ENCODE data around the gene LBX2.

Gene LBX2

DNA sequence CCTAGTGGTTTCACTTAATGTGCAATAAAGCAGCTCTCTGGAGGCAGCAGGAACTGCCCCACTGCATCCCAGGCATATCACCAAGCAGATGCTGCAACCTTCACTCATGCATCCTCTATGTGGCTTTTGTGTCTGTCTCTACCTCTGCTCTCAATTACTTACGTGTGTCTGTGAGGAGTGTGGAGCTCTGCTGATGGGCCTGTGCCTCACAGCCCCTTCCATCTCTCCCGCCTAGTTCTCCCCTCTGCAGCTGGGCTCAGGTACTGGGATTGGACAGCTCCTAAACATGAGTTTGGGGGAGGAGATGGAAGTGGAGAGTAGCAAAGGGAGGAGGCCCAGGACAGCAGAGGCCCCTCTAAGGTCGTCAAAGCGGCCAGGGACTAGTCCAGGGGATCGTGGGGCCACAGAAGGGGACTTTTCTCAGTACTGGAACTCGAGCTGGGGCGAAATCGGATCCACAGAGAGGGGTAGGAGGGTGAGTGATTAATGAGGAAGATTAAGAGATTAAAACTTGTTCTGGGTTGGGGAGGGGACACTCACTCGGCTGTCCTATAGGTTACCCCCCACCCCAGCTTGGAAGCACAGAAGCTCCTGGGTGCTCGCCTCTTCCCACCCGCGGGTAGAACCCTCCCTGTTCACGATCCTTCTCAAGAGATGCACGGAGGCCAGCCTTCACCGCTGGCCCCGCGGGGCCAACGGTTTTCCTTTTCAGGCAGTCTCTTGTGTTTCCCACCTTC, 2.1 kb upstream of the LBX2 start:
- Histone ChIP-seq H3K4me3 (ENCODE audit: low read length) (no peak overlapping the region), H3K4me1 (ENCODE audit: control insufficient read depth, insufficient read depth, low read length) (peaks cover 58% of the 10 kb centered on the region), H3K9ac (ENCODE audit: low read depth, low read length) (no peak overlapping the region), H3K9me3 (replicated peaks; ENCODE audit: low read length) (no peaks in the 10 kb centered on the region), H3K27me3 (ENCODE audit: control insufficient read depth, insufficient read depth, low read length) (peaks cover 41% of the 10 kb centered on the region), H3K36me3 (ENCODE audit: insufficient read depth, low read length) (peaks cover 17% of the 10 kb centered on the region), H3K4me2 (ENCODE audit: low read length) (peak overlapping the region; percentile 97)

DNA sequence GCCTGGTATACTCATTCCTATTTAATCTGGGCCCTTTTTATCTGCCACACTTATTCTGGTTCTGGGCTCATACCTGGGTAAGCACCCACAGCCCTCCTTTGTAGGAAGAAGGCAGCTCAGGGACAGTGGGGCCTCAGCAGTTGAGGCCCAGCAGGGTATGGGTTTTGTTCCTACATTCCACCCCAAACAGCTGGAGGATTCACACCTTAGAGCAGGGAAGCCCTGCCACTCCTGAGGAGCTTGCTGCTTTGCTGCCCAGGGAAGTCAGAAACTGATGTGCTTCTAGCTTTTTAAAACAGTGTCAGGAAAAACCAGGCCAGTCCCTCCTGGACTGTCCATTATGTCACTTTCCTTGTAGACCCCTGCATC, 1.2 kb upstream of the LBX2 start:
- H3K36me3 ChIP-seq (ENCODE audit: insufficient read depth, low read length), result peaks cover 11% of the 10 kb centered on the region
- no peak overlapping the region for H3K4me3 ChIP-seq (ENCODE audit: low read length)
- H3K4me1 ChIP-seq (ENCODE audit: control insufficient read depth, insufficient read depth, low read length), result peaks cover 51% of the 10 kb centered on the region
- H3K4me2 ChIP-seq (ENCODE audit: low read length), result no peak overlapping the region
- no peak overlapping the region for H3K9ac ChIP-seq (ENCODE audit: low read depth, low read length)
- peaks cover 41% of the 10 kb centered on the region for H3K27me3 ChIP-seq (ENCODE audit: control insufficient read depth, insufficient read depth, low read length)
- H3K9me3 ChIP-seq (replicated peaks; ENCODE audit: low read length), result no peaks in the 10 kb centered on the region

DNA sequence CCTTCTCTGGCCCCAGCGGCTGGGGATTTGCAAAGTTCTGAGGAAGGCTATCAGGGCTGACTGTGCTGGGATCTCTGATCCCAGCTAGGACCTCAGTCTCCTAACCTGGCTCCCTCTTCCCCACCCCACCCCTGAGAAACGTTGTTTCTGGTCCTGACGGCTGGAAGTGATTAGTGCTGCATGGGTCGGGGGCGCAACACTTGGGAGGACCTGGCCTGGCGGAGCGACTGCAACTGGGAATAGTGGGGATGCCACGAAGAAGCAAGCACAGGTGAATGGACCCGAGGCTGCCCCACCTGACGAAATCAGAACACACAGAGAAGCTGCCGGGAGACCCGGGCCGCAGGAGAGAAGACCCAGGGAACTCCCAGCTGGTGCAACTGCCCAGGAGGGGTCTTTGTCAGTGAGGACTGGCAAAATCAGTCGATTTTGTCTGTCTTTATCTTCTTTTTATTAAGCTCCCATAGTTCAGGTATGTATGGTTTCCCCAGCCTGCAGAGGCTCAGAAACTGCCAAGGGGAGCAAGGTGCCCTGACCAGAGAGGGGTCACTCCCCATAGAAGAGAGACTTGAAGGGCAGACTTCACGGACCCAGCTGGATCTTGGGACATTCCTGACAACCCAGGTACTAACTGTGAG, 656 bp upstream of the LBX2 start:
- no peak overlapping the region for H3K4me3 ChIP-seq (ENCODE audit: low read length)
- H3K4me2 ChIP-seq (ENCODE audit: low read length), result peak overlapping the region; percentile 95
- peaks cover 41% of the 10 kb centered on the region for H3K27me3 ChIP-seq (ENCODE audit: control insufficient read depth, insufficient read depth, low read length)
- no peak overlapping the region for H3K9ac ChIP-seq (ENCODE audit: low read depth, low read length)
- H3K4me1 ChIP-seq (ENCODE audit: control insufficient read depth, insufficient read depth, low read length), result peaks cover 47% of the 10 kb centered on the region
- peaks cover 8% of the 10 kb centered on the region for H3K36me3 ChIP-seq (ENCODE audit: insufficient read depth, low read length)
- no peaks in the 10 kb centered on the region for H3K9me3 ChIP-seq (replicated peaks; ENCODE audit: low read length)

DNA sequence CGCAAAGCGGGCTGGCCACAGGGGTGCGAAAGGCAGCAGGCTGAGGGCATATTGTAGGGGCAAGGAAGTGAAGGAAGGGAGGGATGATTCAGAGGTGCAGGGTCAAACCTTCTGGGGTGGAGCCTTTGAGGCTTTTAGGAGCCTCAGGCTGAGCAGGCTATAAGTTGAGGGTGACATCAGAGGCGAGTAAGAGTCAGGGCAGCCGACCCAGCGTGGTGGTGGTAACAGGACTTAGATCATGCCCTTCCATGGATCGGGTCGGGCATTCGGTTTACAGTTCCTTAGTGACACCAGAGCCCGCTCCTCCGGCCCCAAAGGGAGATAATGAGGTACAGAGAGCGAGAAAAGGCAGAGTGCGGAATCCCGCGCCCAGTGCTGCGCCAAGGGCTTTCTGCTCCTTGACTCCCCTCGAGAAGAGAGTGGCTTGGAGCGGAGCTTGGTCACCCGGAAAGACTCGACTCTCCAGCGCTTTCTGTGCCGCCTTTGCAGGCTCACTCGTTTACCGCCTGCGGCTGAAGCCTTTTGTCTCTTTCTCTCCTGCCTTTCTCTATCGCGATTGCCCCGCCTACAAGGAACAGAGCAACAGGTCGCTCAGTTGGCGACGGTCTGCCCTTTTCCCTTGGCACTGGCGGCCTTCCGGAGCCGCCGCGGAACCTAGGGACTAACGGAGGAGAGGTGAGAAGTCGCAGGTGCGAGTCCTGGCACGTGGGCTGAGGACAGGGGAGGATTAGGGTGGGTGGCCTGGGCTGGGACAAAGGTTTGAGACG, 720 bp downstream of the LBX2 start:
- H3K9ac ChIP-seq (ENCODE audit: low read depth, low read length), result peak overlapping the region; percentile 7
- H3K36me3 ChIP-seq (ENCODE audit: insufficient read depth, low read length), result peaks cover 13% of the 10 kb centered on the region
- H3K27me3 ChIP-seq (ENCODE audit: control insufficient read depth, insufficient read depth, low read length), result peaks cover 41% of the 10 kb centered on the region
- no peaks in the 10 kb centered on the region for H3K9me3 ChIP-seq (replicated peaks; ENCODE audit: low read length)
- H3K4me3 ChIP-seq (ENCODE audit: low read length), result peak overlapping the region; percentile 67
- peak overlapping the region; percentile 95 for H3K4me2 ChIP-seq (ENCODE audit: low read length)
- H3K4me1 ChIP-seq (ENCODE audit: control insufficient read depth, insufficient read depth, low read length), result peaks cover 42% of the 10 kb centered on the region

DNA sequence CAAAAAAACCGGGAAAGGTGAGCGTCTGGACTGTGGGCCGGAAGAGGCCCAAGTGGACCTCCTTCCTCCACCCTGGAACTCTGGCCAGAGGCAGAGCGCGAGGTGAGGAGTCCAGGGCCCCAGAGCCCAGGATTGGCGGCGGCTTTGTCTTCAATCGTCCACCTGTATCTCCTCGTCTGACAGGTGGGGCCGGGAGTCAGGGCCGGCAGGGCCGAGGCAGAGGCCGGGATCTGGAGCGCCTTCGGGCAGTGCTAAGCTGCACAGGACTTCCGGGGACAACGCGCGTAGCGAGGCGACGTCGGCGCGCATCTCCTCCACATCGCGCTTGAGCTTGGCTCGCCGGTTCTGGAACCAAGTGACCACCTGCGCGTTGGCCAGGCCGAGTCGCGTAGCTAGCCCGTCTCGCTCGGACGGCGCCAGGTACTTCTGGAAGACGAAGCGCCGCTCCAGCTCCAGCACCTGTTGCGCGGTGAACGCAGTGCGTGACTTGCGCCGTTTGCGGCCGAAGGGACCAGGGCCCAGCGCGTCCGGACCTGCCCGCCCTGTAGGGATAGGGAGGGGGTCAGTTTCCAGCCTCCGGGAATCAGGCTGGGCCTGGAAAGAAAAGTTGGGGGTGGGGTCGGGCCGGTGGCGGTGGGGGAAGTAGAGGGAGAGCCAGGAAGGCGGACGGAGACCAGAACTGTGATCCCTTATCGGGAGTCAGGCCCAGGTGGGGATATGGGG, 1.5 kb downstream of the LBX2 start:
- Histone ChIP-seq H3K4me1 (ENCODE audit: control insufficient read depth, insufficient read depth, low read length) (peaks cover 38% of the 10 kb centered on the region), H3K27me3 (ENCODE audit: control insufficient read depth, insufficient read depth, low read length) (peaks cover 41% of the 10 kb centered on the region), H3K9me3 (replicated peaks; ENCODE audit: low read length) (no peaks in the 10 kb centered on the region), H3K4me2 (ENCODE audit: low read length) (peak overlapping the region; percentile 95), H3K36me3 (ENCODE audit: insufficient read depth, low read length) (peaks cover 20% of the 10 kb centered on the region), H3K9ac (ENCODE audit: low read depth, low read length) (no peak overlapping the region), H3K4me3 (ENCODE audit: low read length) (peak overlapping the region; percentile 67)

DNA sequence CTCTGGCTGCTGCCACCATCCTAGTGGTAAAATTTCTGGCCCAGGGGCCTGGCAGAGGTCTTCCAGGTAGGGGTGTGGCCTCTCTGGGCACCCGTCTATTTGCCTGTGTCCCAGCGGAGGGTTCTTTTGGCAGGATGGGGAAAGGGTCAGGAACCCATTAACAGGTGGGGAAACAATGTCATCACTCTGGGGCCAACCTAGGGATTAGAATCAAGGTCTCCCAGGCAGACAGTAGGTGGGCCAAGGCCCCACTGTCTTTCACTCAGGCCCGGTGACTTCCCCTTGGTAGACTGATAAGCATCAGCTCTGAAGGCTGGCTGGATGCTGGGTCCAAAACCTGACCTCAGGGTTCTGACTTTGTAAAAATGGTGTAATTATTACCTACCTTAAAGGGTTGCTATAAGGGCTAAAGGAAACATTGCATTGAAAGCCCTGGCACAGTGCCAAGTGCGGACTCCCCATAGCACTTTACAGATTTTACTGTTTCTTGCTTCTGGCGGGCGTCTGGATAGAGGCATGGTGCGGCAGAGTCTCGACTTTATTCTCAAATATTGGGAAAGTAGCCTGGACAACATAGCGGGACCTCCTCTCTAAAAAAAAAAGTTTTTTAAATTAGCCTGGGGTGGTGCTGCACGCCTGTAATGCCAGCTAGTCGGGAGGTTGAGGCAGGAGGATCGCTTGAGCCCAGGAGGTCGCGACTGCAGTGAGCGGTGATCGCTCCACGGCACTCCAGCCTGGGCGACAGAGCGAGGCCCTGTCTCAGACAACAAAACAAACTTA, 2.2 kb downstream of the LBX2 start:
- Histone ChIP-seq H3K36me3 (ENCODE audit: insufficient read depth, low read length) (peaks cover 26% of the 10 kb centered on the region), H3K4me1 (ENCODE audit: control insufficient read depth, insufficient read depth, low read length) (peaks cover 31% of the 10 kb centered on the region), H3K27me3 (ENCODE audit: control insufficient read depth, insufficient read depth, low read length) (peaks cover 41% of the 10 kb centered on the region), H3K9ac (ENCODE audit: low read depth, low read length) (no peak overlapping the region), H3K4me3 (ENCODE audit: low read length) (no peak overlapping the region), H3K9me3 (replicated peaks; ENCODE audit: low read length) (no peaks in the 10 kb centered on the region), H3K4me2 (ENCODE audit: low read length) (peak overlapping the region; percentile 95)

DNA sequence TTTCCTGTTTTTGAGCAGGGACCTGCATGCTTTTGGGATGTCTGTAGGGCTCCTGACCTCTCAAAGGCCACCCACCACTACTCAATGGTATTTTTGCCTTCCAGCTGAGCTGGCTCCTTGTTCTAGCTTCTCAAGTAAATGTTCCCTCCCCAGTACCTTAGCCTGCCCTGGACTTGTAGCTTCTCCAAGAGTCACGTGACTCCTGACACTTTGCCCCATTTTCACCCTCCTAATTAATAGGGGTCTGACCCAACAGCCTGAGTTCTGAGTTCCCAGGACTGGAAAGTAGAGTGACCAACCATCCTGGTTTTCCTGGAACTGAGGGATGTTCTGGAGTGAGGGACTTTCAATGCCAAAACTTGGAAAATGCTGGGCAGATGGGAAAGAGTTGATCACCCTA, 4.0 kb downstream of the LBX2 start:
- peaks cover 29% of the 10 kb centered on the region for H3K4me1 ChIP-seq (ENCODE audit: control insufficient read depth, insufficient read depth, low read length)
- H3K36me3 ChIP-seq (ENCODE audit: insufficient read depth, low read length), result peaks cover 44% of the 10 kb centered on the region
- H3K4me2 ChIP-seq (ENCODE audit: low read length), result no peak overlapping the region
- H3K4me3 ChIP-seq (ENCODE audit: low read length), result no peak overlapping the region
- no peak overlapping the region for H3K9ac ChIP-seq (ENCODE audit: low read depth, low read length)
- H3K27me3 ChIP-seq (ENCODE audit: control insufficient read depth, insufficient read depth, low read length), result peaks cover 32% of the 10 kb centered on the region
- no peaks in the 10 kb centered on the region for H3K9me3 ChIP-seq (replicated peaks; ENCODE audit: low read length)

DNA sequence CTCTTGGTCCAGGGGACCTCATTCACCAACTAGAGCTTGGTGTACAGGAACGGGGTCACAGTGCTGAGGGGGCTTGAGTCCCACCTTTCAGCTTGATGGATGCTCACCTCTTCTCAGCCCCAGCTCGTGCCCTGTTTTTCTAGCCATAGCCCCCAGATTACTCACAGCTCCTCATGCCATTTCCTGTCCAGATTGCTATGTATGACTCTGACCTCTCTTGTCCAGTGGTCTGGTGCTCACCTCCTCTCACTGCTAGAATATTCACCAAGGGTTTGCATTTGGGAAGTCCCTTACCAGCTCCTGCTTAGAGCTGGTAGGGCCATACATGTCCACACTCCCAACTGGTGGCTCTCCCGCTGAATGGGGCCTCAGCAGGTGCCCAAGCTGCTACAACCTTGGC, 5.9 kb downstream of the LBX2 start:
- no peak overlapping the region for H3K4me3 ChIP-seq (ENCODE audit: low read length)
- H3K27me3 ChIP-seq (ENCODE audit: control insufficient read depth, insufficient read depth, low read length), result peaks cover 15% of the 10 kb centered on the region
- peaks cover 46% of the 10 kb centered on the region for H3K36me3 ChIP-seq (ENCODE audit: insufficient read depth, low read length)
- H3K9ac ChIP-seq (ENCODE audit: low read depth, low read length), result no peak overlapping the region
- H3K4me1 ChIP-seq (ENCODE audit: control insufficient read depth, insufficient read depth, low read length), result peaks cover 17% of the 10 kb centered on the region
- H3K4me2 ChIP-seq (ENCODE audit: low read length), result no peak overlapping the region
- H3K9me3 ChIP-seq (replicated peaks; ENCODE audit: low read length), result no peaks in the 10 kb centered on the region

DNA sequence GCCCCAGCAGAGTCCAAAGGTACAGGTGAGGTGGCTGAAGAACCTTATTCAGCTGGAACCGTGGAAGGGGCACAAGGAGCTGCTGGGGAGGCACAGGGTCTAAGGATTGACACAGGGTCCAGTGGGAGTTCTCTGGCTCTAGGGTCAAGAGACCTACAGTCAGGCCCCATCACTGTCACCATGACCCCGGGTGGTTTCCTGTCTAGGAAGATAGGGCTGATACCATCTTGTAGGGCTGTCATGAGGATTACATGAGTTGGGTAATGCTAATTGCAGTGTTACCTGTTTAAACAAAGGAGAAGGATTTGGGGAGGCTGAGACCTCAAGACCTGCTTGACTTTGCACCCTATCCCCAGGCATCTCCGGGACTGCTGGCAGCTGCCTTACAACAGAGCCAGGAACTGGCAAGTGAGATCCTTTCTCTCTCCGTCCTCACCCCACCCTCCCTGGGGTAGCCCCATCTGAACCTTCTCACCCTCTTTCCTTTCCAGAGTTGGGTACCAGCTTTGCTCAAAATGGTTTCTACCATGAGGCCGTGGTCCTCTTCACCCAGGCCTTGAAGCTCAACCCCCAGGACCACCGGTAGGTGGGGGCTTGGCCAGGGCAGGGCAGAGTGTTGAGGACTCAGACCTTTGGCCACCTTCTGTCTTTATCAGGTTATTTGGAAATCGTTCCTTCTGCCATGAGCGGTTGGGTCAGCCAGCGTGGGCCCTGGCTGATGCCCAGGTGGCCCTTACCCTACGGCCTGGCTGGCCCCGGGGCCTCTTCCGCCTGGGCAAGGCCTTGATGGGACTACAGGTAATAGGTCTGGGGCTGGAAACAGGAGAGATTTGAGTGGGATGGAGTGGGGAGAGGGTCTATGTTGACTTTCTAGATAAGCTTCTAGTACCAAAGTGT, 7.5 kb downstream of the LBX2 start:
- no peak overlapping the region for H3K4me2 ChIP-seq (ENCODE audit: low read length)
- H3K9ac ChIP-seq (ENCODE audit: low read depth, low read length), result no peak overlapping the region
- no peak overlapping the region for H3K4me3 ChIP-seq (ENCODE audit: low read length)
- peaks cover 46% of the 10 kb centered on the region for H3K36me3 ChIP-seq (ENCODE audit: insufficient read depth, low read length)
- no peaks in the 10 kb centered on the region for H3K27me3 ChIP-seq (ENCODE audit: control insufficient read depth, insufficient read depth, low read length)
- no peaks in the 10 kb centered on the region for H3K9me3 ChIP-seq (replicated peaks; ENCODE audit: low read length)
- peaks cover 5% of the 10 kb centered on the region for H3K4me1 ChIP-seq (ENCODE audit: control insufficient read depth, insufficient read depth, low read length)

DNA sequence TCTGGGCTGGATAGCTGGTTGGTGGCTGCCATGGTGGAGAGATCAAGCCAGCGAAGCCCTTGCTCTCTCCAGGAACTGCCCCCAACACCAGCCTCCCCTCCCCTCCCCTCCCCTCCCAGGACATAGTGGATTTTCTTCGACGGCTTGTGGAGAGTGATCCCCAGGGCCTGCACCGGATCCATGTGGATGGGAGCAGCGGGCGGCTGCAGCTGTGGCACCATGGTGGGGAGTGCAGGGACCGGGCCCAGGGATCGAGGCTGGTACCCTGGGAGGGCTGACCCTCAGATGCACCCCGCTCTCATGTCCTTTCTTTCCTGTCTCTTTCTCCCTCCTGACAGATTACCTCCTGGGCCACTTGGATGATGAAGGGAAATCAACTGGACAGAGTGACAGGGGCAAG, 9.5 kb downstream of the LBX2 start:
- Histone ChIP-seq H3K9me3 (replicated peaks; ENCODE audit: low read length) (no peaks in the 10 kb centered on the region), H3K9ac (ENCODE audit: low read depth, low read length) (no peak overlapping the region), H3K4me3 (ENCODE audit: low read length) (no peak overlapping the region), H3K27me3 (ENCODE audit: control insufficient read depth, insufficient read depth, low read length) (no peaks in the 10 kb centered on the region), H3K4me2 (ENCODE audit: low read length) (no peak overlapping the region), H3K4me1 (ENCODE audit: control insufficient read depth, insufficient read depth, low read length) (peaks cover 5% of the 10 kb centered on the region), H3K36me3 (ENCODE audit: insufficient read depth, low read length) (peaks cover 47% of the 10 kb centered on the region)
